ENCODE data around the gene NACA2.
A peak's percentile ranks its signal among the peaks of the same experiment; 100 is the strongest.

DNA sequence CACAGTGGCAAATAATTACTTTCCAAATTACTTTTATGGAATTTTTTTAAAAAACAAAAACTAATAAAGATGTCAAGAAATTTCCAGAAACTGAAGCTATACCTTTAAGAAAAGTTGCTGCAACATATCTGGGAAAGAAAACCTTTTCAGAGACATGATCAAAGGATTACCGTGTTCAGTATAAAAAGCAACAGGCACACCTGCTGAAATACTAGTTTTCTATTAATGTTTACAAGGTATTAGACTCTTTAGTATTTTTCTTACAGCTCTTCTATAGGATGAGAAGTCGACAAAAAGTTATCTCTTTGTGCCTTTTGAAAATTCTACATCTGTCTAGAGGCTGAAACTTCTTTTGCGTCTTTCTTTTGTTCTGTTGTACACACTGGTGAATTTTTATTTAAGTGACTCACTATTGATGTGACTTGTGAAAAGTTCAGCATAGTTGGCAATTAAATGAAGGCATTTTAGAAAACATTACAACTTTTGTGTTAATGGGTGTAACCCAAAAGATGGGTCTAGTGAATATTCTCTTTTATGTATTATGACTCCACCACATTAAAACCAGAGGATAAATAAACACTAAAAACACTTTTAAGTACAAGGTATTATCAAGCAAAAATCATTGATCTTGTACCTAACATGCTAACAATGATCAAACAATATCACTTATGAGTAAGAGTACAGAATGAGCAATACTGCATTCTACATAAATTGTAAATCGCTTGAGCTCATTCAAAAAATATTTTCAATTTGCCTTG, 23.8 kb downstream of the NACA2 start:
- peak; percentile 20; the same call in 1 of the 2 replicates for TF ChIP-seq POLR2AphosphoS5 (IDR thresholded peaks at IDR 0.05; ENCODE audit: low read depth, low read length)
- no peak for TF ChIP-seq POLR2A (IDR thresholded peaks at IDR 0.05; ENCODE audit: borderline replicate concordance, extremely low read depth, insufficient read depth, insufficient read length)
- TF ChIP-seq, protein P1, sequence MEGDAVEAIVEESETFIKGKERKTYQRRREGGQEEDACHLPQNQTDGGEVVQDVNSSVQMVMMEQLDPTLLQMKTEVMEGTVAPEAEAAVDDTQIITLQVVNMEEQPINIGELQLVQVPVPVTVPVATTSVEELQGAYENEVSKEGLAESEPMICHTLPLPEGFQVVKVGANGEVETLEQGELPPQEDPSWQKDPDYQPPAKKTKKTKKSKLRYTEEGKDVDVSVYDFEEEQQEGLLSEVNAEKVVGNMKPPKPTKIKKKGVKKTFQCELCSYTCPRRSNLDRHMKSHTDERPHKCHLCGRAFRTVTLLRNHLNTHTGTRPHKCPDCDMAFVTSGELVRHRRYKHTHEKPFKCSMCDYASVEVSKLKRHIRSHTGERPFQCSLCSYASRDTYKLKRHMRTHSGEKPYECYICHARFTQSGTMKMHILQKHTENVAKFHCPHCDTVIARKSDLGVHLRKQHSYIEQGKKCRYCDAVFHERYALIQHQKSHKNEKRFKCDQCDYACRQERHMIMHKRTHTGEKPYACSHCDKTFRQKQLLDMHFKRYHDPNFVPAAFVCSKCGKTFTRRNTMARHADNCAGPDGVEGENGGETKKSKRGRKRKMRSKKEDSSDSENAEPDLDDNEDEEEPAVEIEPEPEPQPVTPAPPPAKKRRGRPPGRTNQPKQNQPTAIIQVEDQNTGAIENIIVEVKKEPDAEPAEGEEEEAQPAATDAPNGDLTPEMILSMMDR (IDR thresholded peaks at IDR 0.05 in 2 of 3, conservative IDR thresholded peaks at IDR 0.05 in 1 of 3; ENCODE audit: borderline replicate concordance in 1 of 3, insufficient read depth in 1 of 3, low read depth in 2 of 3, low read length in 2 of 3), result 0 out of 6 replicates have a peak, but pooled peaks of 1 of the 3 experiments have one; percentile 3
- TF ChIP-seq CEBPB (IDR thresholded peaks at IDR 0.05; ENCODE audit: low read depth), result peak; percentile 89
- TF ChIP-seq FOSL1 (IDR thresholded peaks at IDR 0.05; ENCODE audit: low read depth), result peak; percentile 93
- no peak for TF ChIP-seq EZH2 (IDR thresholded peaks at IDR 0.05)
- TF ChIP-seq, protein P2, sequence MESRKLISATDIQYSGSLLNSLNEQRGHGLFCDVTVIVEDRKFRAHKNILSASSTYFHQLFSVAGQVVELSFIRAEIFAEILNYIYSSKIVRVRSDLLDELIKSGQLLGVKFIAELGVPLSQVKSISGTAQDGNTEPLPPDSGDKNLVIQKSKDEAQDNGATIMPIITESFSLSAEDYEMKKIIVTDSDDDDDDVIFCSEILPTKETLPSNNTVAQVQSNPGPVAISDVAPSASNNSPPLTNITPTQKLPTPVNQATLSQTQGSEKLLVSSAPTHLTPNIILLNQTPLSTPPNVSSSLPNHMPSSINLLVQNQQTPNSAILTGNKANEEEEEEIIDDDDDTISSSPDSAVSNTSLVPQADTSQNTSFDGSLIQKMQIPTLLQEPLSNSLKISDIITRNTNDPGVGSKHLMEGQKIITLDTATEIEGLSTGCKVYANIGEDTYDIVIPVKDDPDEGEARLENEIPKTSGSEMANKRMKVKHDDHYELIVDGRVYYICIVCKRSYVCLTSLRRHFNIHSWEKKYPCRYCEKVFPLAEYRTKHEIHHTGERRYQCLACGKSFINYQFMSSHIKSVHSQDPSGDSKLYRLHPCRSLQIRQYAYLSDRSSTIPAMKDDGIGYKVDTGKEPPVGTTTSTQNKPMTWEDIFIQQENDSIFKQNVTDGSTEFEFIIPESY (IDR thresholded peaks at IDR 0.05; ENCODE audit: extremely low read depth, insufficient replicate concordance, low read length), result no peak
- TF ChIP-seq, protein P3, sequence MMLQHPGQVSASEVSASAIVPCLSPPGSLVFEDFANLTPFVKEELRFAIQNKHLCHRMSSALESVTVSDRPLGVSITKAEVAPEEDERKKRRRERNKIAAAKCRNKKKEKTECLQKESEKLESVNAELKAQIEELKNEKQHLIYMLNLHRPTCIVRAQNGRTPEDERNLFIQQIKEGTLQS (IDR thresholded peaks at IDR 0.05), result no peak
- TF ChIP-seq, protein P4, sequence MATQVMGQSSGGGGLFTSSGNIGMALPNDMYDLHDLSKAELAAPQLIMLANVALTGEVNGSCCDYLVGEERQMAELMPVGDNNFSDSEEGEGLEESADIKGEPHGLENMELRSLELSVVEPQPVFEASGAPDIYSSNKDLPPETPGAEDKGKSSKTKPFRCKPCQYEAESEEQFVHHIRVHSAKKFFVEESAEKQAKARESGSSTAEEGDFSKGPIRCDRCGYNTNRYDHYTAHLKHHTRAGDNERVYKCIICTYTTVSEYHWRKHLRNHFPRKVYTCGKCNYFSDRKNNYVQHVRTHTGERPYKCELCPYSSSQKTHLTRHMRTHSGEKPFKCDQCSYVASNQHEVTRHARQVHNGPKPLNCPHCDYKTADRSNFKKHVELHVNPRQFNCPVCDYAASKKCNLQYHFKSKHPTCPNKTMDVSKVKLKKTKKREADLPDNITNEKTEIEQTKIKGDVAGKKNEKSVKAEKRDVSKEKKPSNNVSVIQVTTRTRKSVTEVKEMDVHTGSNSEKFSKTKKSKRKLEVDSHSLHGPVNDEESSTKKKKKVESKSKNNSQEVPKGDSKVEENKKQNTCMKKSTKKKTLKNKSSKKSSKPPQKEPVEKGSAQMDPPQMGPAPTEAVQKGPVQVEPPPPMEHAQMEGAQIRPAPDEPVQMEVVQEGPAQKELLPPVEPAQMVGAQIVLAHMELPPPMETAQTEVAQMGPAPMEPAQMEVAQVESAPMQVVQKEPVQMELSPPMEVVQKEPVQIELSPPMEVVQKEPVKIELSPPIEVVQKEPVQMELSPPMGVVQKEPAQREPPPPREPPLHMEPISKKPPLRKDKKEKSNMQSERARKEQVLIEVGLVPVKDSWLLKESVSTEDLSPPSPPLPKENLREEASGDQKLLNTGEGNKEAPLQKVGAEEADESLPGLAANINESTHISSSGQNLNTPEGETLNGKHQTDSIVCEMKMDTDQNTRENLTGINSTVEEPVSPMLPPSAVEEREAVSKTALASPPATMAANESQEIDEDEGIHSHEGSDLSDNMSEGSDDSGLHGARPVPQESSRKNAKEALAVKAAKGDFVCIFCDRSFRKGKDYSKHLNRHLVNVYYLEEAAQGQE (IDR thresholded peaks at IDR 0.05; ENCODE audit: low read depth), result no peak
- TF ChIP-seq, protein P5, sequence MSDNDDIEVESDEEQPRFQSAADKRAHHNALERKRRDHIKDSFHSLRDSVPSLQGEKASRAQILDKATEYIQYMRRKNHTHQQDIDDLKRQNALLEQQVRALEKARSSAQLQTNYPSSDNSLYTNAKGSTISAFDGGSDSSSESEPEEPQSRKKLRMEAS (IDR thresholded peaks at IDR 0.05), result 0 out of 2 replicates have a peak, but pooled peaks have one; percentile 7
- peak; percentile 97 for TF ChIP-seq SP1 (IDR thresholded peaks at IDR 0.05; ENCODE audit: low read depth)
